Measurements from ENCODE around the gene MYH6. TPM values are rescaled to one million over a fixed set of nuclear protein-coding genes. Genes with fewer than 3 reads are reported as not detected.

Gene MYH6
- total RNA-seq, result not detected in 2 replicates

GRCh38 chr14:23407516-23408306 is at the start of gene MYH6:
Gene MYH6 (minus strand): TSS chr14:23408273. CDS start chr14:23407223, 1,050 bp downstream.

GRCh38 chr14:23435543-23436326 is 27.7 kb upstream of the MYH6 start, which contains the start of gene MYH7:
Gene MYH7 (minus strand): TSS chr14:23435660. CDS start chr14:23433732, 1,928 bp downstream.

GRCh38 chr14:23376482-23377197 is 31.4 kb downstream of the MYH6 start, which contains the start of gene CMTM5:
Gene CMTM5 (plus strand): TSS chr14:23377046. CDS start chr14:23377252, 206 bp downstream.

GRCh38 chr14:23372509-23372908 is 35.6 kb downstream of the MYH6 start, which contains the start of gene IL25:
Gene IL25 (plus strand): TSS chr14:23372809.

GRCh38 chr14:23365036-23365731 is 42.9 kb downstream of the MYH6 start, which contains the start of gene EFS:
Gene EFS (minus strand): TSS chr14:23365172. CDS start chr14:23365025, 147 bp downstream.

GRCh38 chr14:23352506-23353432 is 55.3 kb downstream of the MYH6 start, which contains the start of gene SLC22A17:
Gene SLC22A17 (minus strand): TSS chr14:23352887.

Small RNAs within 50 kb of the gene (small RNA-seq; reads per million reads assigned to genes)
- gene MIR208A, result not detected
- not detected for gene MIR208B

Other genes with a start within 250 kb of the MYH6 start
- 0.19 and 0.33 TPM in 2 replicates for gene SLC7A8, start 224.6 kb downstream of the MYH6 start, total RNA-seq
- not detected in 2 replicates for gene RNF212B, start 170.3 kb downstream of the MYH6 start, total RNA-seq
- 9.5 TPM in 2 replicates for gene HOMEZ, start 122.1 kb downstream of the MYH6 start, total RNA-seq
- gene PPP1R3E, start 105.4 kb downstream of the MYH6 start, total RNA-seq, result 5.3 and 5.6 TPM in 2 replicates
- 18.3 and 24.6 TPM in 2 replicates for gene BCL2L2, start 101.4 kb downstream of the MYH6 start, total RNA-seq
- gene PABPN1, start 86.8 kb downstream of the MYH6 start, total RNA-seq, result 54.5 and 74.8 TPM in 2 replicates
- 0.76 and 1.6 TPM in 2 replicates for gene SLC22A17, start 55.4 kb downstream of the MYH6 start, total RNA-seq
- not detected in 2 replicates for gene EFS, start 43.1 kb downstream of the MYH6 start, total RNA-seq
- not detected in 2 replicates for gene IL25, start 35.5 kb downstream of the MYH6 start, total RNA-seq
- gene CMTM5, start 31.2 kb downstream of the MYH6 start, total RNA-seq, result not detected in 2 replicates
- gene MYH7, start 27.4 kb upstream of the MYH6 start, total RNA-seq, result not detected in 2 replicates
- 29.4 and 42.5 TPM in 2 replicates for gene NGDN, start 61.4 kb upstream of the MYH6 start, total RNA-seq
- gene ZFHX2, start 143.5 kb upstream of the MYH6 start, total RNA-seq, result 0.57 and 0.65 TPM in 2 replicates
- gene THTPA, start 148.0 kb upstream of the MYH6 start, total RNA-seq, result 14.6 and 19.9 TPM in 2 replicates
- 18.6 and 19.6 TPM in 2 replicates for gene AP1G2, start 159.5 kb upstream of the MYH6 start, total RNA-seq
- not detected in 2 replicates for gene JPH4, start 170.5 kb upstream of the MYH6 start, total RNA-seq
- 0.38 TPM in 1 of 2 replicates, not detected in the other for gene DHRS2, start 228.1 kb upstream of the MYH6 start, total RNA-seq